Measurements from ENCODE around the gene GALT.

Gene GALT

GRCh38 chr9:34675048-34675714 lies 28.7 kb downstream of the GALT start:
- in situ Hi-C loops (cut with MboI; ENCODE audit: low sequenced_read_pairs), result no loop called here

- in situ Hi-C loops (cut with MboI; ENCODE audit: low sequenced_read_pairs), result no loop called here
Observed at GRCh38 chr9:34675869-34676268, 29.4 kb downstream of the GALT start.

- in situ Hi-C loops (cut with MboI; ENCODE audit: low sequenced_read_pairs), result no loop called here
Observed at GRCh38 chr9:34684145-34684544, 37.7 kb downstream of the GALT start.

- in situ Hi-C loops (cut with MboI; ENCODE audit: low sequenced_read_pairs), result no loop called here
Observed at GRCh38 chr9:34684816-34685215, 38.3 kb downstream of the GALT start.

- in situ Hi-C loops (cut with MboI; ENCODE audit: low sequenced_read_pairs), result no loop called here
Observed at GRCh38 chr9:34685591-34685990, 39.1 kb downstream of the GALT start.

GRCh38 chr9:34686231-34686630 lies 39.8 kb downstream of the GALT start:
- in situ Hi-C loops (cut with MboI; ENCODE audit: low sequenced_read_pairs), result no loop called here

- in situ Hi-C loops (cut with MboI; ENCODE audit: low sequenced_read_pairs), result no loop called here
Observed at GRCh38 chr9:34686732-34687131, 40.3 kb downstream of the GALT start.

GRCh38 chr9:34687276-34688030 lies 41.0 kb downstream of the GALT start:
- in situ Hi-C loops (cut with MboI; ENCODE audit: low sequenced_read_pairs), result no loop called here

GRCh38 chr9:34688329-34689115 lies 42.0 kb downstream of the GALT start:
- in situ Hi-C loops (cut with MboI; ENCODE audit: low sequenced_read_pairs), result no loop called here

- in situ Hi-C loops (cut with MboI; ENCODE audit: low sequenced_read_pairs), result no loop called here
Observed at GRCh38 chr9:34689116-34689470, 42.6 kb downstream of the GALT start.

- in situ Hi-C loops (cut with MboI; ENCODE audit: low sequenced_read_pairs), result no loop called here
Observed at GRCh38 chr9:34689512-34689911, 43.0 kb downstream of the GALT start.

GRCh38 chr9:34690983-34691935 lies 44.8 kb downstream of the GALT start, which contains the start of gene CCL19:
CCL19 (minus strand) TSS chr9:34691276; CDS start chr9:34691139, 137 bp downstream.
- in situ Hi-C loops (cut with MboI; ENCODE audit: low sequenced_read_pairs), result no loop called here

- in situ Hi-C loops (cut with MboI; ENCODE audit: low sequenced_read_pairs), result no loop called here
Observed at GRCh38 chr9:34691936-34692315, 45.5 kb downstream of the GALT start.

GRCh38 chr9:34693560-34693959 lies 47.1 kb downstream of the GALT start:
- in situ Hi-C loops (cut with MboI; ENCODE audit: low sequenced_read_pairs), result no loop called here

GRCh38 chr9:34694811-34695210 lies 48.3 kb downstream of the GALT start:
- in situ Hi-C loops (cut with MboI; ENCODE audit: low sequenced_read_pairs), result no loop called here

All from HL-60/S4 treated with retinoic acid at 250 ng/mL for 4 days and 3 days (cell line).